WTC11 (cell line): ENCODE results near the gene NINJ2. TPM values are rescaled to one million over a fixed set of nuclear protein-coding genes. Genes with fewer than 3 reads are reported as not detected.
A peak's percentile ranks its signal among the peaks of the same experiment; 100 is the strongest.

ENCODE experiments used
- ATAC-seq: fragments of 200-7000 bp; cut with Tn5 transposase; 2 replicates; pipeline ENCODE4 v1.10.0; 2021; ENCODE audit warnings: mild to moderate bottlenecking, moderate library complexity
- CTCF ChIA-PET: fragments of 300-600 bp; sonication (Branson Sonifier 250); formaldehyde crosslinking; loops from one replicate; lab custom pipeline; 2021; ENCODE audit warnings: antibody characterized with exemption; lab: Charles Lee
- POLR2A ChIA-PET: fragments of 350-600 bp; sonication (Branson Sonifier 250); formaldehyde crosslinking; loops from one replicate; lab custom pipeline; 2021; ENCODE audit warnings: antibody characterized with exemption; lab: Charles Lee
- DNase-seq: peaks from one replicate; pipeline ENCODE4 v3.0.0; 2021; ENCODE audit warnings: low spot score
- H3K27ac Mint-ChIP-seq: 2 replicates; pipeline ENCODE4 v1.8.0; 2021; ENCODE audit warnings: mixed read lengths
- H3K27me3 Mint-ChIP-seq: 2 replicates; pipeline ENCODE4 v1.8.0; 2021; ENCODE audit warnings: low read depth, mild to moderate bottlenecking, moderate library complexity, mixed read lengths
- H3K36me3 Mint-ChIP-seq: 2 replicates; pipeline ENCODE4 v1.8.0; 2021; ENCODE audit warnings: mixed read lengths
- H3K4me1 Mint-ChIP-seq: 2 replicates; pipeline ENCODE4 v1.8.0; 2022; ENCODE audit warnings: mixed read lengths
- H3K4me3 Mint-ChIP-seq: 2 replicates; pipeline ENCODE4 v1.8.0; 2021; ENCODE audit warnings: mild to moderate bottlenecking, moderate library complexity, mixed read lengths
- H3K9me3 Mint-ChIP-seq: 2 replicates; pipeline ENCODE4 v1.8.0; 2021; ENCODE audit warnings: mixed read lengths
- AFF4 ChIP-seq: sonication (generic); formaldehyde crosslinking; IDR thresholded peaks from 2 replicates; pipeline ENCODE4 v1.8.1; 2023; ENCODE audit warnings: mild to moderate bottlenecking, missing genetic modification reagents, borderline replicate concordance
- CBFB ChIP-seq: sonication (generic); formaldehyde crosslinking; IDR thresholded peaks from 2 replicates; pipeline ENCODE4 v1.8.1; 2022; ENCODE audit warnings: mild to moderate bottlenecking, low read depth, missing genetic modification reagents
- ESRRA ChIP-seq: sonication (generic); formaldehyde crosslinking; IDR thresholded peaks from 2 replicates; pipeline ENCODE4 v1.8.1; 2022; ENCODE audit warnings: mild to moderate bottlenecking, missing genetic modification reagents, borderline replicate concordance
- GRHL2 ChIP-seq: fragments of 250-450 bp; sonication (Bioruptor Pico); IDR thresholded peaks from 2 replicates; pipeline ENCODE4 v1.8.0; 2022; ENCODE audit warnings: mild to moderate bottlenecking, moderate library complexity; ENCODE audit not compliant: insufficient replicate concordance, severe bottlenecking
- IRF2 ChIP-seq: sonication (generic); formaldehyde crosslinking; IDR thresholded peaks from 2 replicates; pipeline ENCODE4 v1.8.0; 2022; ENCODE audit warnings: low read depth, missing genetic modification reagents, borderline replicate concordance
- MXD4 ChIP-seq: fragments of 250-450 bp; sonication (Bioruptor Pico); IDR thresholded peaks from 2 replicates; pipeline ENCODE4 v1.8.0; 2021; ENCODE audit warnings: mild to moderate bottlenecking, moderate library complexity, borderline replicate concordance
- NR1H2 ChIP-seq: sonication (generic); formaldehyde crosslinking; IDR thresholded peaks from 2 replicates; pipeline ENCODE4 v1.9.0; 2021; ENCODE audit warnings: mild to moderate bottlenecking, moderate library complexity, missing genetic modification reagents
- NR3C1 ChIP-seq: sonication (generic); formaldehyde crosslinking; conservative IDR thresholded peaks from 2 replicates; pipeline ENCODE4 v1.8.1; 2023; ENCODE audit warnings: low read depth, mild to moderate bottlenecking, missing genetic modification reagents
- PRRX2 ChIP-seq: fragments of 250-450 bp; sonication (Bioruptor Pico); IDR thresholded peaks from 2 replicates; pipeline ENCODE4 v1.8.0; 2021; ENCODE audit warnings: mild to moderate bottlenecking
- SMAD3 ChIP-seq: sonication (generic); formaldehyde crosslinking; IDR thresholded peaks from 2 replicates; pipeline ENCODE4 v1.8.0; 2022; ENCODE audit warnings: missing genetic modification reagents, mild to moderate bottlenecking, borderline replicate concordance
- SMAD4 ChIP-seq: sonication (generic); formaldehyde crosslinking; IDR thresholded peaks from 2 replicates; pipeline ENCODE4 v1.8.0; 2022; ENCODE audit warnings: mild to moderate bottlenecking, missing genetic modification reagents
- SP1 ChIP-seq: sonication (generic); formaldehyde crosslinking; conservative IDR thresholded peaks from 2 replicates; pipeline ENCODE4 v1.8.1; 2022; ENCODE audit warnings: missing genetic modification reagents
- ZNF263 ChIP-seq: sonication (generic); formaldehyde crosslinking; IDR thresholded peaks from 2 replicates; pipeline ENCODE4 v1.8.1; 2022; ENCODE audit warnings: low read depth, mild to moderate bottlenecking, moderate library complexity, missing genetic modification reagents
- ZNF317 ChIP-seq: sonication (generic); formaldehyde crosslinking; IDR thresholded peaks from 2 replicates; pipeline ENCODE4 v1.8.1; 2023; ENCODE audit warnings: low read depth, mild to moderate bottlenecking, moderate library complexity, missing genetic modification reagents, borderline replicate concordance
- ZNF416 ChIP-seq: fragments of 250-450 bp; sonication (Bioruptor Pico); IDR thresholded peaks from 2 replicates; pipeline ENCODE4 v1.9.0; 2021; ENCODE audit warnings: mild to moderate bottlenecking, inconsistent platforms
- ZNF671 ChIP-seq: fragments of 250-450 bp; sonication (Bioruptor Pico); IDR thresholded peaks from 2 replicates; pipeline ENCODE4 v1.8.0; 2021; ENCODE audit warnings: mild to moderate bottlenecking
- total RNA-seq: library from RNA; stranded (reverse); gene quantifications from 3 replicates; pipeline ENCODE4 v1.2.3, GENCODE V29; 2021

NINJ2 gene
- total RNA-seq, 1 experiment from 2014 or later = 0.42 TPM

DNA sequence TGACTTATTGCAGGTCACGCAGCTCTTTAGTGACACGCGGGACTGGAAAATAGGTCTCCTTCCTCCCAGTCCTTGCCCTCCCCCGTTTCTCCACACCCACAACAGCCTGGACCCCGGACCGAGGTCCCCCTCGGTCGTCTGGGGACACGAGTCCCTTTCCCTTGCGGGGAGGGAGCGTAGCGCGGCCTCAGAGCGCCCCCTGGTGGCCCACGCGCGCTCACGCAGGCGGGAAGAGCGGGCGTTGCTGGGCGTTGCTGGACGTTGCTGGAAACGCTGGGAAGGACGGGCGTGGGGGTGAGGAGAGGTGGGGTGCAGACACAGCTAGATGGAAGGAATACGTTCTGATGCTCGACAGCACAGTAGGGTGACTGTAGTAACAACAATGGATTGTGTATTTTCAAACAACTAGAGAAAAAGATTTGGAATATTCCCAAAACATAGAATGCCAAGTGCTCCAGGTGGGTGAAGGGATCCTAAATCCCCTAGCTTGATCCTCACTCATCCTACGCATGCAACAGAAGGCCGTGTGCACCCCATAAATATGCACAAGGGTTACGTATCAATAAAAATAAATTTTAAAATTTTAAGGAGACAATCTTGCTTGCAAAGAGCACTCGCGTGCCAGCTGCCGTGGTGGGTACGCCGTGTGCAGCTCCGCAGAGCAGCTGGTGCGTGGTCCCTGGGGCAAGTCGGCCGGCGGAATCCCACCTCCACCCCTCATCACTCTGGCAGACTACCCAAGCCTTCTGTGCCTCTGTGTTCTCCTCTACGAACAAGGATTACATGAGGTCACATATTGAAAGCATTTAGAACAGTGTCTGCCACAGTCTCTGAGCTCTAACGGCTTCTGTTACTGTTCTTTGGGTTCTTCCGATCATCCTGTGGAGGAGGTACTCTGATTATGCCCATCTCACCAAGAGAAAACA, 116.1 kb downstream of the NINJ2 start (continued):
- TF ChIP-seq AFF4 = no peak
- no peak for TF ChIP-seq GRHL2 (CRISPR knock-in tag)
- TF ChIP-seq NR1H2 (CRISPR knock-in tag) = no peak
- no peak for TF ChIP-seq ZNF317 (CRISPR knock-in tag)
- TF ChIP-seq SMAD3 = 0 out of 2 replicates have a peak, but pooled peaks have one; percentile 25
- TF ChIP-seq CBFB (CRISPR knock-in tag) = 0 out of 2 replicates have a peak, but pooled peaks have one; percentile 31
- TF ChIP-seq, all 79 proteins: peak for 5

DNA sequence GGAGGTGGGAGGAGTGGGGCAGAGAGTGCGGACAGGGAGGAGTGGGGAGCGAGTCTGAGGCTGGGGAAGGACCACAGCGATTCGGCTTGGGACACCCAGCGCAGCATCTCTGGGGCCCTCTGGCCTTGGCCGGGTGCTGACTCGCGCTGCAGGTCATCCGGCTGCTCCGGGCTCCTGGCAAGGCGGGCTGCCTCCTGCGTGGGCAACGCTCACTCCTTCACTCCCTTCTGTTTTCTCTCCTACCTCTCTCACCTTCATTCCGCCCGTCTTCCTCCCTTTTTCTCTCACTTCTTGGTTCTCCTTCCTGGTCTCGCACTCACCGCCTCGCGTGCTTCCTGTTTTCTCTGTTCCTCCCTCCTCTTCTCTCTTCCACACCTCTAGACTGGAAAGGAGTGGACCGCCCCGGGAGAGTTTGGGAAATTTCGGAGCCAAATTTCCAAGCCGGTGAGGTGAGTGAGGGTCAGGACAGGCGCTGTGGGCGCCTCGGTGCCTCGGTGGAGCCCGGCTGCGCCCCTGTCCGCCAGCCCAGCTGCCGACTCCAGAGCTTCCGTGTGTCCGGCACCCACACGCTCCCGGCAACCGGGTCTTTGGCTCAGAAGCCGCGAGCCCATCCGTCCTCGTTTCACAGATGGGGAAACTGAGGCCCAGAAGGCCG, 116.9 kb downstream of the NINJ2 start:
- CTCF ChIA-PET = interaction anchor here (0.7 to 3.5 kb wide), 11 partner anchors 10 to 205 kb away, joined by 3 to 24 read pairs (median 5); no protein-coding TSS in a partner anchor
- peaks cover 9% of the 10 kb centered on the region for H3K4me1 Mint-ChIP-seq
- H3K4me3 Mint-ChIP-seq = peak overlapping the region; percentile 61
- no peaks in the 10 kb centered on the region for H3K9me3 Mint-ChIP-seq
- H3K36me3 Mint-ChIP-seq = peaks cover 3% of the 10 kb centered on the region; the same call in 1 of the 2 replicates
- no peak overlapping the region for H3K27ac Mint-ChIP-seq
- no peak for DNase-seq
- POLR2A ChIA-PET = no interaction called here
- TF ChIP-seq IRF2 (CRISPR knock-in tag) (no peak), GRHL2 (CRISPR knock-in tag) (no peak), ZNF671 (CRISPR knock-in tag) (no peak), NR3C1 (CRISPR knock-in tag) (no peak), MXD4 (CRISPR knock-in tag) (no peak), ESRRA (CRISPR knock-in tag) (no peak), SMAD4 (CRISPR knock-in tag) (no peak), SP1 (CRISPR knock-in tag) (no peak)
- no peaks in the 10 kb centered on the region for H3K27me3 Mint-ChIP-seq
- no peak for ATAC-seq

DNA sequence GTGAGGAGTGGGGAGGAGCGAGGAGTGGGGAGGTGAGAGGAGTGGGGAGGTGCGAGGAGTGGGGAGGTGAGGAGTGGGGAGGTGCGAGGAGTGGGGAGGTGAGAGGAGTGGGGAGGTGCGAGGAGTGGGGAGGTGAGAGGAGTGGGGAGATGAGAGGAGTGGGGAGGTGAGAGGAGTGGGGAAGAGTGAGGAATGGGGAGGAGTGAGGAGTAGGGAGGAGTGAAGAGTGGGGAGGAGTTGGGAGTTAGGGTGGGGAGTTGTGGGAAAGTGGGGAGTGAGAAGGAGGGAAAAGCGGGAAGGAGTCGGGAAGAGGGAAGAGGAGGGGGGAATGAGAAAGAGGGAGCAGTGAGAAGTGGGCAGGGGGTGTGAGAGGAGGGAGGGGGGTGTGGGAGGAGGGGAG, 117.4 kb downstream of the NINJ2 start:
- CTCF ChIA-PET = interaction anchor here (1.4 to 2.7 kb wide), 2 partner anchors 13 to 103 kb away, joined by 3 to 10 read pairs; no protein-coding TSS in a partner anchor
- POLR2A ChIA-PET = no interaction called here
- Mint-ChIP-seq H3K4me1 (peaks cover 9% of the 10 kb centered on the region), H3K9me3 (no peaks in the 10 kb centered on the region), H3K4me3 (no peak overlapping the region), H3K36me3 (peaks cover 3% of the 10 kb centered on the region; the same call in 1 of the 2 replicates), H3K27me3 (no peaks in the 10 kb centered on the region), H3K27ac (no peak overlapping the region)
- DNase-seq = no peak
- no peak for ATAC-seq
- TF ChIP-seq ZNF263 = peak; percentile 14; the same call in 1 of the 2 replicates
- TF ChIP-seq NR3C1 (CRISPR knock-in tag) = no peak
- no peak for TF ChIP-seq PRRX2 (CRISPR knock-in tag)
- TF ChIP-seq ZNF416 = no peak
